ENCODE measurements around the gene RHOF.

The RHOF gene

DNA sequence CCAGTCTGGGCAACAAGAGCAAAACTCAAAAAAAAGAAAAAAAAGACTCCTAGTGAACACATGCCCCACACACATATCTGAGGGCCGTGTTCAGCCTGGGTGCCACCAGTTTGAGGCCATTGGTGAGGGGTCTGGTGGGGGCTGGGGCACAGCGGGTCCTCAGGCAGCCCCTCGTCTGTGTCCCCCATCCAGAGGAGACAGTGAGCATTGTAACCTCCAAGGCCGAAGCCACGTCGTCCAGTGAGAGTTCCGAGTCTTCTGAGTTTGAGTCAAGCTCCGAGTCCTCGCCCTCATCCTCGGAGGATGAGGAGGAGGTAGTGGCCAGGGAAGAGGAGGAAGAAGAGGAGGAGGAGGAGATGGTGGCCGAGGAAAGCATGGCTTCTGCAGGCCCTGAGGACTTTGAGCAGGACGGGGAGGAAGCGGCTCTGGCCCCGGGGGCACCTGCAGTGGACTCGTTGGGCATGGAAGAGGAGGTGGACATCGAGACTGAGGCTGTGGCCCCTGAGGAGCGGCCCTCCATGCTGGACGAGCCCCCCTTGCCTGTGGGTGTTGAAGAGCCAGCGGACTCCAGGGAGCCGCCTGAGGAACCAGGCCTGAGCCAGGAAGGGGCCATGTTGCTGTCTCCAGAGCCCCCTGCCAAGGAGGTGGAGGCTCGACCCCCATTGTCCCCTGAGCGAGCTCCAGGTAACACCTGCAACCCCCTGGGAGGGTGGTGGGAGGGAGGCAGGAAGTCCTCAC lies 25.9 kb upstream of the RHOF start:
- DNase-seq = no peak

DNA sequence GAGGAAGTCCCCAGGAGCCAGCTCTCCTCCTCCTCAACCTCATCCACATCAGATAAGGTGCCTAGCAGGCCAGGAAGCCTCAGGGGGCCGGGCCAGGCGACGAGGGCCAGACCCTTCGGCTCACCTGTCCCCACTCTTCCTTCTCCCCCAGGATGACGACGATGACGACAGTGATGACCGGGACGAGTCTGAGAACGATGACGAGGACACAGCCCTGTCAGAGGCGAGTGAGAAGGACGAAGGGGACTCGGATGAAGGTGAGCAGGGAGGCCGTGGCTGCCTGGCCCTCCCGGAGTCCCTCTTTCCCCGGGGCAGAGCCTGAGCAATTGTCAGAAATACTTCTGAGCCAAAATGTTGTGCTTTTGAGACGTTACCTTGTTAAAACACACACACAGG lies 24.2 kb upstream of the RHOF start:
- DNase-seq = no peak

DNA sequence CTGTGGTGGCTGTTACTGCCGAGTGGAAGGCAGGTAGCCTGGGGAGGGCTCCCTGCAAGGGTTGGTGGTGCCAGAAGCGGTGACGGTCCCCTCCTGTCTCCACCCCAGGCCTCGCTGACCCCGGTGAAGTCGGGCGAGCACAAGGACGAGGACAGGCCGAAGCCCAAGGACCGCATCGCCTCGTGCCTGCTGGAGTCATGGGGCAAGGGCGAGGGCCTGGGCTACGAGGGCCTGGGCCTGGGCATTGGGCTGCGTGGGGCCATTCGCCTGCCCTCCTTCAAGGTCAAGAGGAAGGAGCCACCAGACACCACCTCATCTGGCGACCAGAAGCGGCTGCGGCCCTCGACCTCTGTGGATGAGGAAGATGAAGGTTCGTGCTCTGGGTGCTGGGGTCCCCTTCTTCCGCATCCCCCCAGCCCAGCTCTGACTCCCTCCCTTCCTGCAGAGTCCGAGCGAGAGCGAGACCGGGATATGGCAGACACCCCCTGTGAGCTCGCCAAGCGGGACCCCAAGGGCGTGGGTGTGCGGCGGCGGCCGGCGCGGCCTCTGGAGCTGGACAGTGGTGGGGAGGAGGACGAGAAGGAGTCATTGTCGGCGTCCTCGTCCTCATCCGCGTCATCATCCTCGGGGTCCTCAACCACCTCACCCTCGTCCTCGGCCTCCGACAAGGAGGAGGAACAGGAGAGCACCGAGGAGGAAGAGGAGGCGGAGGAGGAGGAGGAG lies 23.6 kb upstream of the RHOF start:
- DNase-seq = no peak

DNA sequence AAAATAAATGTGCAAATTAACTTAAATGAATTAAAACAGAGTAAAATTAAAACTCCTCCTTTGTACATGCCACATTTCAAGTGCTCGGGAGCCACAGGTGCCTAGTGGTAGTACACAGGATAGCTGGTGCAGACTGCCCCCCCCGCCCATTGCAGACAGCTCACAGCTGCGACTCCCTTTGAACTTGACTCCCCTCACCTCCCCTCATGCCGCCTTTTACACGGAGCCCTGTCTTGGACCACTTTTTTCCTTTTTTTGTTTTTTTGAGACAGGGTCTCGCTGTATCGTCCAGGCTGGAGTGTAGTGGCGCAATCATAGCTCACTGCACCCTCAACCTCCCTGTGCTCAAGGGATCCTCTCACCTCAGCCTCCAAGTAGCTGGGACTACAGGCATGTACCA lies 21.8 kb upstream of the RHOF start:
- no peak for DNase-seq

DNA sequence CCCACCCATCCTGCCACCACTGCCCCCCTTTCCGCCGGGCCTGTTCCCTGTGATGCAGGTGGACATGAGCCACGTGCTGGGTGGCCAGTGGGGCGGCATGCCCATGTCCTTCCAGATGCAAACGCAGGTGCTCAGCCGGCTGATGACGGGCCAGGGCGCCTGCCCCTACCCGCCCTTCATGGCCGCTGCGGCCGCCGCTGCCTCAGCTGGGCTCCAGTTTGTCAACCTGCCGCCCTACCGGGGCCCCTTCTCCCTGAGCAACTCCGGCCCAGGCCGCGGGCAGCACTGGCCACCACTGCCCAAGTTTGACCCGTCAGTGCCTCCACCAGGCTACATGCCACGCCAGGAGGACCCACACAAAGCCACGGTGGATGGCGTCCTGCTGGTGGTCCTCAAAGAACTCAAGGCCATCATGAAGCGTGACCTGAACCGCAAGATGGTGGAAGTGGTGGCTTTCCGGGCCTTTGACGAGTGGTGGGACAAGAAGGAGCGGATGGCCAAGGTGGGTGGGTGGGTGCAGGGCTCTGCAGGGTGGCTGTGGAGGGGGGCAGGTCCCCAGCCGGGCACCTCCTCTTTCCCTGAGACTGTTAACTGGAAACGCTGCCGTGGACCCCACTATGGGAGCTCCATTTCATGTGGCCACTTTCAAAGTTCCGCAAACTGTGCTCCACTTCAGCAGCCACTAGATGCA lies 21.1 kb upstream of the RHOF start:
- DNase-seq = no peak

DNA sequence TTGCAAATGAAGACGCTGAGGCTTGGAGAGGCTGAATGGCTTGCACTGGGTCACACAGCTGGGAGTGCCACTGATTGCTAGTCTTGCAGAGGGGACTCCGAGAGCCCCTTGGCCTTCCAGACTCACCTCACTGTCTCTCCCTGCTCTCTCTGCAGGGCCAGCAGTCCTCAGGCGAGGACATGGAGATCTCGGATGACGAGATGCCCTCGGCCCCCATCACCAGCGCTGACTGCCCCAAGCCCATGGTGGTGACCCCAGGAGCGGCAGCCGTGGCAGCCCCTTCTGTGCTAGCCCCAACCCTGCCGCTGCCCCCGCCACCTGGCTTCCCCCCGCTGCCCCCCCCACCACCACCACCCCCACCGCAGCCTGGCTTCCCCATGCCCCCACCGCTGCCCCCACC lies 20.5 kb upstream of the RHOF start:
- DNase-seq = no peak

DNA sequence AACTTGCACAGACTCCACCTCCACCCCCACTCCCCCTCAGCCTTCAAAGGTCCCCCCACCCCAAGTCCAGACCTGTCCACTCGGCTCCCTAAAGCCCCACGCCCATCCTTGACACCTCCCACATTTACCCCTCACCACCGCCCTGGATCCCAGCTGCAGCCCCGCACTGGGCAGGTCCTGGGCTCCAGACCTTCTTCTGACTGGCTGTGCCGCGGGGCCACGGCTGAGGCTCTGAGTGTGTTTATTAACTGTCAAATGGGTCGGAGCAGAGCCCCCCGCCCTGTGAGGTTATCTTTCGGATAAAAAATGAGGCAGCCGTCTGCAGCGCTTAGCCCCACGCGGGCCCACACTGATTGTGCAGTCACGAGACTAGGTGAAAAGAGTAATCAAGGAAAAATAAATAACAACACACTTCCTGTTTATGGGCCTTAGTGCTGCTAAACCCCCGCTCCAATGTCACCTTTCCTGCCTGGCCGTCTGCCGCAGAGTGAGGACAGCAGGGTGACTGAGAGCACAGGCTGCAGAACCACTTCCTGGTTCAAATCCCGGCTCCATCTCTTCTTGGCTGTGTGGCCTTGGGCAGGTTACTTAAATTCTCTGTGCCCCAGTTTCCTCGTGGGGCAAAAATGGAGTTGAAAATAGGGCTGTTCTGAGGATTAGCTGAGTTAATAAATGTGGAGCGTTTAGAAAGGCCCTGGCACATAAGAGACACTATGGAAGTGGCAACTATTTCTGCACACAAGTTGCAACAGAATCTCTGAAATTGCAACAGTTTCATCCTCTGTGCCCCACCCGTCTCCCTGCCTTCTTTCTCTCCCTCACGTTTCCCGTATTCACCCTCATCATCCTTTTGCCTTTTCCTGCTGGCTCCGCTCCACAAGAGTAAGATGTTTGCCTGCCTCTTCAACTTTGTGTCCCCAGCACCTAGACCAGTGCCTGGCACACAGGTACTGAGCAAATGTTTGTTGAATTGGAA lies 19.7 kb upstream of the RHOF start:
- DNase-seq = no peak

DNA sequence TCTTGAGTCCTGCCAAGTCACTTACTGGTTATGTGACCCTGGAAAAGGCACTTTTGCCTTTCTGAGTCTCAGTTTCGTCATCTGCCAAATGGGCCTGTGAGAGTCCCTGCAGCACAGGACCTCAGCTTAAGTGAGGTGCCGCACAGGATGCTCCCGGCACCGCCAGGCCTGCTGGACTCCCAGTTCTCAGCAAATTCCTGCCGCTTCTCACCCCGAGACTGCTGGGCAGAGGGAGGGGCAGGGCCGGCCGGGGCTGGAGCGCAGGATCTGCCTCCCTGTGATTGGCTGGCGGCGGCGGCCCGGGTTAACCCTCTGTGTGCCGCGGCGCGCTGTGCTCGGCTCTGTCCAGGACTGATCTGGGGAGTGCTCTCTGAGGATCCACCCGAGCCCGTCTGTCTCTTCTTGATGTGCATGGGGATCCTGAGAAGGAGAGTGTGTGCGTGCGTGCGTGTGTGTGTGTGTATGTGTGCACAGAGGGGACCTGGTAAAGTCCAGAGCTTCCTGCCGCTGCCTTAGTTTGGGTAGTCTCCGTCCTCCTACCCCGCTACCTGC lies 18.9 kb upstream of the RHOF start:
- no peak for DNase-seq

DNA sequence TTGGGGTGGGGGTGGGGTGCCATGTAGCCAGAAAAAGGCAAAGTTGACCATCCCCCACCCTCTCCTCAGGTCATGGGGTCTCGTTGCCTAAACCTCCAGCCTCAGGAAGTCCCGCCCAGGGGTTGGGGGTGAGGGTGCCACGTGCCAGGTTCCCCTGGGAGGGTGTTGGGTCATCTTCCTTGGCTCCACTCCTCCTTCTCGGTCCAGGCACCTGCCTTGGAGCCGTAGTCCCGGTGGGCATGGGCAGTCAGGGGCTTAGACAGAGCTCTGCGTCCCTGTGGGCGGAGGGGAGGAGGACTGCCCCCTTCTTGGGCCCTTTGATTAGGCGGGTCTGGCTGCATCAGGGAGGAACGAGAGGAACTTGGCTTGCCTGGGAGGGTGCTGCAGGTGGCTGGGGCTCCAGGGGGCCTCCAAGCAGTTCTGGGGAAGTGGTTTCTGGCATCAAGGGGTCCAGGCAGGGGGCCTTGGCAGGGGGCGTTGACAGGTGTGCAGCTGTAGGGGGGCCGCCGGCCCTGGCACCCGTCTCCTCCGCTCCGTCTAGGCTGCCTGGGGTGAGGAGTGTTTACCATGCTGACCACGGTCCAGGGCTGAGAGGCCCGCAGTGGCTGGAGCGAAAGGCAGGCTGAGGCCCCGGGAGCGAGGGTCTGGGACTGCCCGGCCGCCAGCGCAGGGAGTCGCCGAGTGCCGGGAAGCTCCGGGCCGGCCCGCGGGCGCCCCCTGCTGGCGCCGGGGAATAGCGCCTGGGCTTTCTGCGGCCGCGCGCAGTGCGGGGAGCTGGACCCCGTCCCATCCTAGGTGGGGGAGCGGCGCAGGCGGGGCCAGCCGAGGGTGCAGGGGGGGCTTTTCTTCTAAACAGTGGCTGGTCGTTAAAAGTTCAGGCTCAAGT lies 18.2 kb upstream of the RHOF start:
- peak; percentile 70 for DNase-seq

DNA sequence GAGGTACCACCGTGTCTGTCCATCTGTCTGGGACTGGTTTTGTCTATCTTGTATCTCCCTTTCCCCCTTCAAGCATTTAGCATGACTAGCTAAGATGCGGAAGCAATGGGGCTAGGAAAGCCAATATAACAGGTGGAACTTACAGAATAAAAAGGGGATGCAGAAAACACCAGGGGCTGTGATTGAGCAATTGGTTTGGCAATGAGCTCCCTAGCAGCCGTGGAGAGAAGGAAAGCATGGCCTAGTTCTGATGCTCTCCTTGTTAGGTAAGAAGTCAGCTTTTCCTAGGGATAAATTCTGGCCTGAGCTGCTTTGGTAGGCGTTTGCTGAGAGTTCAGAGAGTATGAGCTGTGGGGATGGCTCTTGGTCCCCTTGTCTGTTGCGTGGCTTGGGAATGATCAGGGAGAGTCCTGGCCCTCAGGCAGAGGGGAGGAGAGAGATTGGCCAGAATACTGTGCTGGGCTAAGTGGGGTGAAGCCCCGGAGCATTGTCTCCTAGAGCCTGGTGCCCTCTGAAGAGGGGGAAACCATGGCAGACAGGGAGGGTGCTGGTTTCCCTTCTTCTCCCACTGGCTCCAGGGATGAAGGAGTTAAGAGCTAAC lies 17.4 kb upstream of the RHOF start:
- DNase-seq = no peak

DNA sequence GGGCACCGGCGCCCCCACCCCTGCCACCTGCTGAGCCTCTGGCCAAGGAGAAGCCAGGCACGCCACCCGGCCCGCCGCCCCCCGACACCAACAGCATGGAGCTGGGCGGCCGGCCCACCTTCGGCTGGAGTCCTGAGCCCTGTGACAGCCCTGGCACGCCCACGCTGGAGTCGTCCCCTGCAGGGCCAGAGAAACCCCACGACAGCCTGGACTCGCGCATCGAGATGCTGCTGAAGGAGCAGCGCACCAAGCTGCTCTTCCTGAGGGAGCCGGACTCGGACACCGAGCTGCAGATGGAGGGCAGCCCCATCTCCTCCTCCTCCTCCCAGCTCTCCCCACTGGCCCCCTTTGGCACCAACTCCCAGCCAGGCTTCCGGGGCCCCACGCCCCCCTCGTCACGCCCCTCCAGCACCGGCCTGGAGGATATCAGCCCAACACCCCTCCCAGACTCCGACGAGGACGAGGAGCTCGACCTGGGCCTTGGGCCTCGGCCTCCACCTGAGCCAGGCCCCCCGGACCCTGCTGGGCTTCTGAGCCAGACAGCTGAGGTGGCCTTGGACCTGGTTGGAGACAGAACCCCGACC lies 16.8 kb upstream of the RHOF start:
- no peak for DNase-seq

DNA sequence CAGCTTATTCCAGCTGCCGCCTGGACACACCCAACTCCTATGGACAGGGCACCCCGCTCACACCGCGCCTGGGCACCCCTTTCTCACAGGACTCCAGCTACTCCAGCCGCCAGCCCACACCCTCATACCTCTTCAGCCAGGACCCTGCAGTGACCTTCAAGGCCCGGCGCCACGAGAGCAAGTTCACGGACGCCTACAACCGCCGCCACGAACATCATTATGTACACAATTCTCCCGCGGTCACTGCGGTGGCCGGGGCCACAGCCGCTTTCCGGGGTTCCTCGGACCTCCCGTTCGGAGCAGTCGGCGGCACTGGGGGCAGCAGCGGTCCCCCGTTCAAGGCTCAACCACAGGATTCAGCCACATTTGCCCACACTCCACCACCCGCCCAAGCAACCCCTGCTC lies 16.2 kb upstream of the RHOF start:
- no peak for DNase-seq

DNA sequence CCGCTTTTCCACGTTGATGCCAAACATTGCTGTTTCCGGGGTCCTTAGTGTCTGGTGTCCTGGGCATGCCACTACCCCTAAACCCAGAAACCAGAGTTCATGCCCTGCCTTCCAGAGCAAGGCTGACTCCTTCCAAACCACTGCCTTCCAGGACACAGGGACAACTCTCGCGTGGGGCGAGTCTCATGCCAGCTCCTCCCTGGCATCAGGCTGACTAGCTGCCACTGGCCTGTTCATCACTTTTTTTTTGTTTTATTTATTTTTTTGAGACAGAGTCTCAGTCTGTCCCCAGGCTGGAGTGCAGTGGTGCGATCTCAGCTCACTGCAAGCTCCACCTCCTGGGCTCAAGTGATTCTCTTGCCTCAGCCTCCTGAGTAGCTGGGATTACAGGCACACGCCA lies 15.1 kb upstream of the RHOF start:
- no peak for DNase-seq

DNA sequence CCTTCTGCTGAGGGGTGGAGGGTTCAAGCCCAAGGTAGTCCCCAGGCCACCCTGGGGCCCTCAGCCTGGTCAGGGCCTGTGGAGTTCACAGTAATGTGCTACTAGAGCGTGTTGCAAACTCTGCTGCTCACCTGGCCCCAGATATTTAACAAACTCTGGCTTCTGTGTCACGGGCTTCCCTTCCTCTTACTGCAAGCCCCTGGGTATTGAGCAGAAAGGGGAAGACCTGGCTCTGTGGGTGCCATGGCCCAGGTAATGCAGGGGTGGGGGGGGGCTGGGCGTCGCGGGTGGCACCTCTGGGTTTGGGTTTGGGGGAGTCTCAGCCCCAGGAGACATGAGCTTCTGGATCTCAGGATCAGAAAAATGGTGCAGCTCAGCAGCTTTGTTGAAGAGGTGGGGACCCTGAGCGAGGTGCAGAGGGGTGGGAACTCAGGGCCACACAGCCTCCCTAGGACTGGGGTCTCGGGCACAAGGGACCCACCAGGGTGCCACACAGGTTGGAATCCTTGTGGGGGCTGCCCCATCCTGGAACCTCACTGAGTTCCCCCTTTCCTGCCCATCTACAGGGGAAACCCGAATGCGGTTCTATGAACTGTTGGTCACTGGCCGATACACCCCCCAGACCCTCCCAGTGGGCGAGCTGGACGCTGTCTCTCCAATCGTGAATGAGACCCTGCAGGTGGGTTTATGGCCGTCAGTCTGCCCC lies 14.3 kb upstream of the RHOF start:
- no peak for DNase-seq

DNA sequence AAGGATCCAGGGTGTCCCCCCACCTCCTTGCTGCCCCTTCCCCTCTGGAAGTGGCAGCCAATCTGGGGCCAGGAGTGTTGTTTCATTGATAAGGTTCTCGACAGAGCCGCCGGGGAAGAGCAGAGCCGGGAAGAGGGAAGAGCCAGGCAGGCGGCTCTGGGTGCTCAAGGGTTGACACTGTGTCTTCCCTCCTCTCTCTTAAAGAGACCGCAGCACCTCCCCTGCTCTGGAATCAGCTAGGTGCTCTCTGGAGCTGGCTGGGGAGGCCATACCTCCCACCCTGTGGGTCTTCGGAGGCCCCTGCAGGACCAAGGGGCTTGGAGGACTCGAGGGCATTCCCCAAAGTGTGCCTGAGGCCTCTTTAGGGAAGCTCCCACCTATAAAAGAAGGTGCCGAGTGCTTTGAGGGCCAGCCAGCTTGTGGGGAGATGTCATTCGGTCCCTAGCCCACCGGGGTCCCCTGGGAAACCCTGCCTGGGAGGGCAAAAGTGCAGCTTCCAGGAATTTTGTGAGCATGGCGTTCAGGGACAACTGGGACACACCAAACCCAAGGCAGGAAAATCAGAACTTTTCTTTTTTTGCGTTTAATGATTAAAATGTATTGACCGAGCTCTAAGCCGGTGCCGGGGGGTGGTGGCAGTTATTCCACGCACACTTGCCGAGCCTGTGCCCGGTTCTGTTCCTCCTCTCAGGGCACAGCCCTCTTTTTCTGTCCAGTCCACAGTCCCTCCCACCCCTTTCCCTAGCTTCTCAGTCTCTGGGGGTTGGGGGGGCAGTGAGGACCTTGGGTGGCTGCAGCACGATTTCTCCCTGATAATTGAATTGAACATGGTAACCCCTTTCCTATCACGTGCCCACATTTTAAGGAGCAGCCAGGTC lies 13.3 kb upstream of the RHOF start:
- no peak for DNase-seq

DNA sequence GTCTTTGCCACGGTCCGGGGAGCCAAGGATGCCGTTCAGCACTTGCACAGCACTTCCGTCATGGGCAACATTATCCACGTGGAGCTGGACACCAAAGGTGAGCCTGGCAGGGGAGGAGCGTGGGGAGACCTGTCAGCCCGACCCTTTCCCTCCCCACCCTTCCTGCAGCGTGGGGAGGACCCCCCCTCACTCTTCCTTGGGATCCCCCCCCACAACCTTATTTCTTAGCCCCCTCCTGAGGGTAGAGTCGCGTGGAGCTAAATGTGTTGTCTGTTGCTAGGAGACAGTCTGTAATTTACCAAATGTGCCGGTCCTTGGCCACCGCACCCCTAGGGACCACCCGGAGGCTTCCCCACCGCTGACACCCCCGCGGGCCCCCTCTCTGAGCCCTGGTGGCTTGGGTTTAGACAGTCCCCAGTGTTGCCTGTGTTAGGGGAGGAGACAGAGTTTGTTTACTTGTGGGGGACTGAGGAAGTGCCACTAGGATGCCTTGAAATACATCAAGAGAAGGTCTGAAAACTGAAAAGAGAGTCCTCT lies 12.6 kb upstream of the RHOF start:
- DNase-seq = no peak

DNA sequence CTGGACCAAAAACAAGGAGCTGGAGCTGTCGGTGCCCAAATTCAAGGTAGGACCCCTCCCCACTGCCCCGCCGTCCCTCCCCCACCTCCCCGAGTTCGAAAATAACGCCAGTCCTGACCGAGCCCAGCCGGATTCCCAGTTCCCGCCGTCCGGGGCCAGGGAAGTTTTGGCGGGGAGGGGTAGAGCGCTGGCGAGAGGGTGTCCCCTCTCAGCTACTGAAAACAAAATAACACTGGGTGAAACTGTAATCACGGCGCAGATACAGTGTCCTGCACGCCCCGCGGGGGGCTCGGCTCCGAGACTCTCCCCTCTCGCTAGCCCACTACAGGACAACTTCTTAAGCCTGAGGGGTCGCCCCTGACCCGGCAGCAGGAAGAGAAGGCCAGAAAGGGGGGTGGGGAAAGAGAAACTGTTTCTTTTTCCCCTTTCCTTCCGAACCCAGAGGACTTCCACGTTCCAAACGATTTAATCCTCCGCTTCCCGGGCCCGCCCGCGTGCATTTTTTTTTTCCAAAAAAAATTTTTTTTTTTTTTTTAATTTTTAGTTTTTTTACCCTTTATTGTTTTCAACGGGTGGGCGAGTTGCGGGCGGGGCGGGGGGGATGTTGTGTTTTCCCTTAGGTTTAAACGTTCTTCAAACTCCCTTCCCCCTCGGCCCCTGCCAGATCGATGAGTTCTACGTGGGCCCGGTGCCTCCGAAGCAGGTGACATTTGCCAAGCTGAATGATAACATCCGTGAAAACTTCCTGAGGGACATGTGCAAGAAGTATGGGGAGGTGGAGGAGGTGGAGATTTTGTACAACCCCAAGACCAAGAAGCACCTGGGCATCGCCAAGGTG lies 11.9 kb upstream of the RHOF start:
- DNase-seq = no peak

Data from T-helper 9 cell (primary cell).